ENCODE results near the gene SLC12A8. TPM values are rescaled to one million over a fixed set of nuclear protein-coding genes. Genes with fewer than 3 reads are reported as not detected.

SLC12A8 gene
- total and polyA plus RNA-seq, 10 of the 15 experiments (the other 5 are each of a cell fraction or from before 2014, with no cell fraction given): 2.5 to 71.6 (median 50.1) TPM

GRCh38 chr3:125120379-125121122 lies 92.0 kb downstream of the SLC12A8 start:
- ChIA-PET RAD21 (ENCODE audit: unreplicated experiment) (interaction anchor here (0.7 to 6.1 kb wide), 25 partner anchors 11 to 398 kb away, joined by 3 to 106 read pairs (median 4); partner anchors contain the start of gene MUC13), POLR2A (interaction anchor here (0.6 to 6.1 kb wide), 11 partner anchors 9 to 71 kb away, joined by 3 to 45 read pairs (median 6); no protein-coding TSS in a partner anchor), SMC1A (ENCODE audit: uncharacterized antibody, unreplicated experiment) (interaction anchor here (0.7 to 9.0 kb wide), 25 partner anchors 10 to 404 kb away, joined by 3 to 127 read pairs (median 4); partner anchors contain the start of gene MUC13), CTCF (interaction anchor here (0.6 to 5.2 kb wide), 16 partner anchors 9 to 187 kb away, joined by 3 to 42 read pairs (median 4); partner anchors contain the start of gene HEG1)
- Histone ChIP-seq H3K9ac (ENCODE audit: control insufficient read depth, insufficient read depth, low read length) (peak overlapping the region; percentile 67), H3K4me1 (ENCODE audit: control insufficient read depth, insufficient read depth, low read length) (peaks cover 75% of the 10 kb centered on the region), H3K79me2 (ENCODE audit: control insufficient read depth, insufficient read depth, low read length) (peaks cover 9% of the 10 kb centered on the region), H3K4me2 (ENCODE audit: control insufficient read depth, insufficient read depth) (peak overlapping the region; percentile 98), H4K20me1 (ENCODE audit: control insufficient read depth, insufficient read depth) (no peaks in the 10 kb centered on the region), H3K27ac (ENCODE audit: control insufficient read depth, insufficient read depth) (peak overlapping the region; percentile 97), H3K9me3 (replicated peaks; ENCODE audit: control insufficient read depth, insufficient read depth, low read length) (peaks cover 8% of the 10 kb centered on the region; the same call in 2 of the 3 replicates), H2AFZ (ENCODE audit: control insufficient read depth, low read depth, low read length) (peak overlapping the region; percentile 74), H3K36me3 (ENCODE audit: control insufficient read depth in 2 of 2, insufficient read depth in 2 of 2, low read length in 1 of 2) (no peaks in the 10 kb centered on the region), H3K27me3 (replicated peaks in 1 of 2; ENCODE audit: control insufficient read depth in 2 of 2, insufficient read depth in 2 of 2, low read length in 1 of 2) (no peaks in the 10 kb centered on the region), H3K4me3 (peak overlapping the region; percentile 60)
- in situ Hi-C loops (cut with MboI) (no loop called here), intact Hi-C loops (cut with micrococcal nuclease; ENCODE audit: unreplicated experiment) (loop anchor here (2.0 kb wide), 1 partner anchor 20 kb away; no protein-coding TSS in a partner anchor)
- FAIRE-seq (no peak), DNase-seq (ENCODE audit: low read depth, low spot score) (no peak), ATAC-seq (peak; percentile 64)
- BruUV-seq (replicated peaks): no TSS peak
- WGBS (ENCODE audit: insufficient coverage, insufficient replicate concordance, low lambda C conversion rate, missing lambda C conversion rate): 19% methylated on average over 16 of the region's 20 CpGs
- no peak for TF ChIP-seq NFYA (IDR thresholded peaks at IDR 0.05; ENCODE audit: borderline replicate concordance, low read depth, low read length)
- no peak for TF ChIP-seq RELA (IDR thresholded peaks at IDR 0.05; ENCODE audit: borderline replicate concordance, partially characterized antibody)
- no peak for TF ChIP-seq EP300 (IDR thresholded peaks at IDR 0.05; ENCODE audit: borderline replicate concordance in 1 of 2, control insufficient read depth in 1 of 2, low read depth in 2 of 2, low read length in 2 of 2)
- no peak for TF ChIP-seq WRNIP1 (IDR thresholded peaks at IDR 0.05; ENCODE audit: borderline replicate concordance, low read depth, low read length)
- no peak for TF ChIP-seq PKNOX1 (IDR thresholded peaks at IDR 0.05)
- TF ChIP-seq, protein P1, sequence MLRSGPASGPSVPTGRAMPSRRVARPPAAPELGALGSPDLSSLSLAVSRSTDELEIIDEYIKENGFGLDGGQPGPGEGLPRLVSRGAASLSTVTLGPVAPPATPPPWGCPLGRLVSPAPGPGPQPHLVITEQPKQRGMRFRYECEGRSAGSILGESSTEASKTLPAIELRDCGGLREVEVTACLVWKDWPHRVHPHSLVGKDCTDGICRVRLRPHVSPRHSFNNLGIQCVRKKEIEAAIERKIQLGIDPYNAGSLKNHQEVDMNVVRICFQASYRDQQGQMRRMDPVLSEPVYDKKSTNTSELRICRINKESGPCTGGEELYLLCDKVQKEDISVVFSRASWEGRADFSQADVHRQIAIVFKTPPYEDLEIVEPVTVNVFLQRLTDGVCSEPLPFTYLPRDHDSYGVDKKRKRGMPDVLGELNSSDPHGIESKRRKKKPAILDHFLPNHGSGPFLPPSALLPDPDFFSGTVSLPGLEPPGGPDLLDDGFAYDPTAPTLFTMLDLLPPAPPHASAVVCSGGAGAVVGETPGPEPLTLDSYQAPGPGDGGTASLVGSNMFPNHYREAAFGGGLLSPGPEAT (IDR thresholded peaks at IDR 0.05; ENCODE audit: low read depth): 0 out of 2 replicates have a peak, but pooled peaks have one; percentile 3
- TF ChIP-seq RUNX3 (IDR thresholded peaks at IDR 0.05; ENCODE audit: low read length): peak; percentile 22
- no peak for TF ChIP-seq CEBPB (IDR thresholded peaks at IDR 0.05; ENCODE audit: borderline replicate concordance in 1 of 2, low read depth in 2 of 2, low read length in 2 of 2)
- TF ChIP-seq ZBTB33 (IDR thresholded peaks at IDR 0.05): peak; percentile 98
- no peak for TF ChIP-seq NFIC (IDR thresholded peaks at IDR 0.05; ENCODE audit: low read depth, low read length)
- TF ChIP-seq YY1 (IDR thresholded peaks at IDR 0.05; ENCODE audit: low read depth, low read length): 0 out of 2 replicates have a peak, but pooled peaks have one; percentile 4
- no peak for TF ChIP-seq ZSCAN29 (IDR thresholded peaks at IDR 0.05)
- no peak for TF ChIP-seq FOXK2 (IDR thresholded peaks at IDR 0.05)
- TF ChIP-seq CTCF (IDR thresholded peaks at IDR 0.05 in 2 of 3, conservative IDR thresholded peaks at IDR 0.05 in 1 of 3; ENCODE audit: control insufficient read depth in 2 of 3, extremely low read depth in 1 of 3, insufficient read depth in 1 of 3, low read depth in 3 of 3, low read length in 3 of 3): no peak
- TF ChIP-seq SMARCA5 (IDR thresholded peaks at IDR 0.05): no peak
- TF ChIP-seq IKZF2 (IDR thresholded peaks at IDR 0.05): peak; percentile 39 to 51; a peak in 3 of 4 replicates
